H4 (cell line): ENCODE measurements around the gene SLC22A4. TPM values are rescaled to one million over a fixed set of nuclear protein-coding genes. Genes with fewer than 3 reads are reported as not detected.
A peak's percentile ranks its signal among the peaks of the same experiment; 100 is the strongest.

Source experiments
- DNase-seq: peaks from one replicate; pipeline ENCODE4 v3.0.0-alpha.2; 2015; ENCODE audit warnings: low spot score
- total RNA-seq: library from RNA; depleted of rRNA; stranded (reverse); fragments of >200 nt; shearing (Covaris generic); gene quantifications from 2 replicates; pipeline ENCODE4 v1.2.3, GENCODE V29; 2014; rRNA removed

The SLC22A4 gene
- 4.2 and 5.1 TPM in 2 replicates for total RNA-seq

GRCh38 chr5:132293992-132294727 lies at the start of gene SLC22A4:
Gene SLC22A4, plus strand, starts transcription at chr5:132294394. Its CDS starts 223 bp downstream, at chr5:132294617.
- DNase-seq = peak; percentile 95

GRCh38 chr5:132245593-132245992 lies 48.6 kb upstream of the SLC22A4 start:
- no peak for DNase-seq

- no peak for DNase-seq
Observed at GRCh38 chr5:132246806-132247205, 47.4 kb upstream of the SLC22A4 start.

GRCh38 chr5:132250547-132250946 lies 43.6 kb upstream of the SLC22A4 start:
- DNase-seq = no peak

- no peak for DNase-seq
Observed at GRCh38 chr5:132251220-132251725, 42.9 kb upstream of the SLC22A4 start.

- no peak for DNase-seq
Observed at GRCh38 chr5:132253008-132253441, 41.2 kb upstream of the SLC22A4 start.

GRCh38 chr5:132253452-132254320 lies 40.5 kb upstream of the SLC22A4 start:
- DNase-seq = no peak

GRCh38 chr5:132254321-132254977 lies 39.7 kb upstream of the SLC22A4 start:
- DNase-seq = no peak

GRCh38 chr5:132256086-132256782 lies 38.0 kb upstream of the SLC22A4 start:
- DNase-seq = no peak

- DNase-seq = no peak
Observed at GRCh38 chr5:132256783-132257130, 37.4 kb upstream of the SLC22A4 start.

GRCh38 chr5:132257131-132258101 lies 36.8 kb upstream of the SLC22A4 start, which contains the start of gene PDLIM4:
Gene PDLIM4, plus strand, starts transcription at chr5:132257696. Its CDS starts 39 bp downstream, at chr5:132257735.
- no peak for DNase-seq

- no peak for DNase-seq
Observed at GRCh38 chr5:132258102-132259068, 35.8 kb upstream of the SLC22A4 start.

- DNase-seq = peak; percentile 85
Observed at GRCh38 chr5:132259069-132259851, 34.9 kb upstream of the SLC22A4 start.

GRCh38 chr5:132260051-132260450 lies 34.1 kb upstream of the SLC22A4 start:
- peak; percentile 59 for DNase-seq

GRCh38 chr5:132260714-132261551 lies 33.3 kb upstream of the SLC22A4 start:
- DNase-seq = peak; percentile 96

- no peak for DNase-seq
Observed at GRCh38 chr5:132261881-132262845, 32.0 kb upstream of the SLC22A4 start.
